HG03378 (cell line): ENCODE data around the gene MLLT10.
"Not testable (repeated sequence)": the region's sequence is repeated elsewhere in the genome, so short reads cannot be mapped to it uniquely, and the experiment has no call there.

Experiments
- ATAC-seq: cut with Tn5 transposase; IDR thresholded peaks from one replicate; pipeline ENCODE4 v1.9.1; 2021; ENCODE audit warnings: mild to moderate bottlenecking, moderate library complexity; ENCODE audit not compliant: unreplicated experiment

MLLT10 gene

DNA sequence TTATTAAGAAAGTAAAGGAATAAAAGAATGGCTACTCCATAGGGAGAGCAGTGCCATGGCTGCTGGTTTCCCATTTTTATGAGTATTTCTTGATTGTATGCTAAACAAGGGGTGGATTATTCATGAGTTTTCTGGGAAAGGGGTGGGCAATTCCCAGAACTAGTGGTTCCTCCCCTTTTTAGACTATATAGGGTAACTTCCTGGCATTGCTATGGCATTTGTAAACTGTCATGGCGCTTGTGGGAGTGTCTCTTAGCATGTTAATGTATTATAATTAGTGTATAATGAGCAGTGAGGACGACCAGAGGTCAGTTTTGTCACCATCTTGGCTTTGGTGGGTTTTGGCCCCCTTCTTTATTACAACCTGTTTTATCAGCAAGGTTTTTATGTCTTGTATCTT is 40.5 kb downstream of the MLLT10 start:
- not testable (repeated sequence) for ATAC-seq

DNA sequence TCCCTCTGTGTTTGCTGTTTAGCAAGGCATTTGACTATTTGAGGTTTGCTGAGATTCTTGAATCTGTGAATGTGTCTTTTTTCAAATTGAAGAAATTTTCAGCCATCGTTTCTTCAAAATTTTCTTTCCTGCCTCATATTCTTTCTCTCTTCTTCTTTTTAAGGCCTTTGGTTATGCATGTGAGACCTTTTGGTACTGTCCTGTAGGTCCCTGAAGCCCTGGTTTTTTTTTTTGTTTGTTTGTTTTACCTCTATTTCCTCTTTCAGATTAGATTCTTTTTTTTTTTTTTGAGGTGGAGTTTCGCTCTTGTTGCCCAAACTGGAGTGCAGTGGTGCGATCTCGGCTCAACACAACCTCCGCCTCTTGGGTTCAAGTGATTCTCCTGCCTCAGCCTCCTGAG is 45.3 kb downstream of the MLLT10 start:
- ATAC-seq, result no peak

DNA sequence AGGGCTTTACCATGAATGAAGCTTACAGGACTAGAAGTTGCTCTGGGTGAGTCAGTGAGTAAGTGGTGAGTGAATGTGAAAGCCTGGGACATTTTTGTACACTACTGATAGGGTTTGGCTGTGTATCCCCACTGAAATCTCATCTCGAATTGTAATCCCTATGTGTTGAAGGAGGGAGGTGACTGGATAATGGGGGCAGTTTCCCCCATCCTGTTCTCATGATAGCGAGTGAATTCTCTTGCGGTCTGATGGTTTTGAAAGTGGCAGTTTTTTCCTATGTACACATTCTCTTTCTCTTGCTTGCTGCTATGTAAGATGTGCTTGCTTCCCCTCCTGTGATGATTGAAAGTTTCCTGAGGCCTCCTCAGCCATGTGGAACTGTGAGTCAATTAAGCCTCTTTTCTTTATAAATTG is 47.4 kb downstream of the MLLT10 start:
- ATAC-seq, result peak; percentile 87

DNA sequence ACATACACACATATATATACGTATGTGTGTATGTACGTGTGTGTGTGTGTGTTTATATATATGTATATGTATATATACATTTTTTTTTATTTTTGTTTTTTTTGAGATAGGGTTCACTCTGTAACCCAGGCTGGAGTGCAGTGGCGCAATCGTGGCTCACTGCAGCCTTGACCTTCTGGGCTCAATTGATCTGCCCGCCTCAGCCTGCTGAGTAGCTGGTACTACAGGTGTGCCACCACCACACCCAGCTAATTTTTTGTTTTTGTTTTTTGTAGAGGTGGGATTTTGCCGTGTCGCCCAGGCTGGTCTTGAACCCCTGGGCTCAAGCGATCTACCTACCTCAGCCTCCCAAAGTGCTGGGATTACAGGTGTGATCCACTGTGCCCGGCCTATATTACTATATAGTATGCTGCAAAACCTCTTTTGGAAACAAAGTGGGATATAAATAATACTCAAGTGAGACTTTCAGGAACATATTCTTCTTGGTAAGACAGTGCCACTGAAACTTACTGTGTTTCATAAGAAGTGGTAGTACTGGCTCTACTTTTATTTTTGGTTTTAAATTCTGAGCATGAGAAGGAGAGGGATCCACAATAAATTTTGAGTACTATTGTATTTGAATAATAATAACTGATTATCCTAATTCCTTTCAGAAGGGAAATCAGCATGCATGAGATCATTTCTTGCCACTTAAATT is 51.0 kb downstream of the MLLT10 start:
- no peak for ATAC-seq

DNA sequence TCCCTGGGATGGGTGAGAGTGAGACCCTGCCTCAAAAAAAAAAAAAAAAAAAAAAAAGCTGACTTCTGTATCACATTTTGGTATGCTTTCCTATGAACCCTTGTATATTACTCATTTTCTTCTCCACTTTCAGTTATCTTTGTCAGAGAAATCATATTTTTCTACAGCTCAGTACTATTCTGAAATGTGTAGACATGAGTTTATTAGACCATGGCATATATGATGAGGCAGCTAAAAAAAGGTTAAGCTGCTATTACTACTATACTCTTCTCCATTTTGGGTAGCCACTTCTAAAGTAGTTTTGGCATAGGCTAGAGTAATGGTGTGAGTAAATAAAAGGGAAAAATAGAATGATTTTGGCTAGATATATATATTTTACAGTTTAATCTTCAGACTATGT is 53.4 kb downstream of the MLLT10 start:
- no peak for ATAC-seq

DNA sequence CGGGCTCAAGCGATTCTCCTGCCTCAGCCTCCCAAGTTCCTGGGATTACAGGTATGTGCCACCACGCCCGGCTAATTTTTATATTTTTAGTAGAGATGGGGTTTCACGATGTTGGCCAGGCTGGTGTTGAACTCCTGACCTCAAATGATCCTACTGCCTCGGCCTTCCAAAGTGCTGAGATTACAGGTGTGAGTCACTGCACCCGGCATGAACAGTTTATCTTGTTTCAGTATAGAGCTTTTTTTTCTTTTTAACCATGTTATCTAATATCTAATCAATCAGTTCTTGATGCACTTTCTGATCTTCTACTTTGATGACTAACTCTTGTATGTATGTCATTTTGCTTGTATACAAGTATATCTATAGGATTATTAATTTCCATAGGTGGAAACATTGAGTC is 54.1 kb downstream of the MLLT10 start:
- ATAC-seq, result not testable (repeated sequence)

DNA sequence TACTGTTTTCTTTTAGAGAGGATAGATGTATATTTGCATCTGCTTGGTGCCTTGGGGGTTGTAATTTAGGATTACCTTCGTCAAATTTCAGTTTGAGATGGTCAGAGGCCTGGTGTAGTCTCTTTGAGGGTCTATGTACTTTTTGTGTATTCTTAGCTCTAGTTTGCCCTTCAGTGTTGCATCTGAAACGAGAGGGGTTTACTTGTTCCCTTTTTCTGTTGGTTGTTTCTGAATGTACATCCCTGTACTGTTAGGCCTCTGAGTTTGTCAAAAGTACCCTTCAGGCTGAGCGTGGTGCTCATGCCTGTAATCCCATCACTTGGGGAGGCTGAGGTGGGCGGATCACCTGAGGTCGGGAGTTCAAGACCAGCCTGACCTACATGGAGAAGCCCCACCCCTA is 60.0 kb downstream of the MLLT10 start:
- ATAC-seq, result no peak

DNA sequence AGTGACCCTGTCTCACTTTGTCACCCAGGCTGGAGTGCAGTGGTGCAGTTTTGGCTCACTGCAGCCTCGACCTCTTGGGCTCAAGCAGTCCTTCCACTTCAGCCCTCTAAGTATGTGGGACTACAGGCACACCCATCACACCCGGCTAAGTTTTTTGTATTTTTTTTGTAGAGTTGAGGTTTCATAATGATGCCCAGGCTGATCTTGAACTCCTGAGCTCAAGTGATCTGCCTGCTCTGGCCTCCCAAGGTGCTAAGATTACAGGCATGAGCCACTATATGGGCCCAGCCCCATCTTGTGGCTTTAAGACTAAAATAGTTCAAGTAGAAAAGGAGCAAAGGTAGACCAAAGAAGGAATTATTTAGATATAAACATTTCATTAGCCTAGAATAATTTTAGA is 65.5 kb downstream of the MLLT10 start:
- ATAC-seq, result no peak

DNA sequence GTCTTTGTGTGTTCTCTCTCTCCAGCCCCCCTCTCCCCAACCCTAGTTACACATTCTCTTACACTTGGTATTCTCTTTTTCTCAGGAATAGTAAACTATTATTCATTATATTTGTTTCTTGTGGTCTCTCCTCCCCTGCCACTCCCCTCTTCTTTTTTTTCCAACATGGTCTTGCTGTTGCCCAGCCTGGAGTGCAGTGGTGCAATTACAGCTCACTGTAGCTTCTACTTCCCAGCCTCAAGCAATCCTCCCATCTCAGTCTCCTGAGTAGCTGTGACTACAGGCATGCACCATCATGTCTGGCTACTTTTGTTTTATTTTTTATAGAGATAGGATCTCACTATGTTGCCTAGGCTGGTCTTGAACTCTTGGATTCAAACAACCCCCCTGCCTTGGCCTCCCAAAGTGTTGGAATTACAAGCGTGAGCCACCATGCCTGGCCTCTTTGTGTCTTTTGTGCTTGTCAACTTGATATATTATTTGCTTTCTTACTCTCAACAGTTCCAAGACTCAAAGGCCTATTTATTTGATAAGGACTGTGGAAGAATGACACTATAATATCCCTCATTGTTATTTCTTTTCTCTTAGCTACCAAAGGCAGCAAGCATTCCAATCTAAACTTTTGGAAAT is 66.9 kb downstream of the MLLT10 start:
- ATAC-seq, result no peak

DNA sequence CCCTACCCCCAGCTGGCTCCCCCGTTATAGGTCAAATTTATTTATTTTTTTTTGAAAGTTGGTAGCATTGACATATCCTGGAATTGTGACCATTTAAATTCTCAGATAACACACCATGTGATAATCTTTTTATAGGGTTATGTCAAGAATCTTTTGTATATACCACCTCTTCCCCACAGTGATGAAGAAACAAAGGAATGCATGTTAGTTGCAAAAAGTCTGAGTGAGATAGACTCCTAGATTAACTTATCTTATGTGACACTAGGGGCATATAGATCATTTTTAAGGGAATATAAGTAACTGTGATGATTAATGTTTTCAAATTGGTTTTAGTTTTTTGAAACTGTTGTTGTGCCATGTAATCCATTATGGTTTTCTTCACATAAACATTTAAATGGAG is 68.3 kb downstream of the MLLT10 start:
- ATAC-seq, result no peak

DNA sequence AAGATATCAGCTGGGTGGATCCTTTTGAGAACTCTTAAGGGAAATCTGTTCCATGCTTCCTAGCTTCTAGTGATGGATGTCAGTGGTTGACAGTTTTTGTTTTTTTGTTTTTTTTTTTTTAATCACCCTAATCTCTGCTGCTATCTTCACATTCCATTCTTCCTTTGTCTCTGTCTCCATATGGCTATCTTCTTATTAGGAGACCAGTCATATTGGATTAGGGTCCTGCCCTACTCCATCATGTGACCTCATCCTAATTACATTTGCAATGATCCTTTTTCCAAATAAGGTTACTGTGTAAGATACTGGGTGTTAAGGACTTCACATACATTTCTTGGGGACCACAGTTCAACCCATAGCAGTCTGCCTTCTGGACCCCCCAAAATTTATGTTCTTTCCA is 69.7 kb downstream of the MLLT10 start:
- no peak for ATAC-seq

DNA sequence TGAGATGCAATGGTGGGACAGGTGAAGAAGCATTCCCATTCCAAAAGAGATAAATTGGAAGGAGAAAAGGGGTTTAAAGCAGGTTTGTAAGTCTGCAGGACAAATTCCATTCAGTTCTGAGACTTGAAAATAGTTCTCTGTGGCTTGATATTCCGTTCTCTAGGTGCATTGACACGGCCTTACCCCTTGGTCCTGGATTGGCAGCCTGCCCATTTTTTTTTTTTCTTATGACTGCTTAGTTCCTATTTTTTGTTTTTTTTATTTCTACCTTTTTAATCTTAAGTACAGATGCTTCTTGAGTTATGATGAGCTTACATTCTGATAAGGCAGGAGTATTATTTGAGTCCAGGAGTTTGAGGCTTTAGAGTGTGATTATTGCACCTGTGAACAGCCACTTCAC is 70.6 kb downstream of the MLLT10 start:
- ATAC-seq, result no peak

DNA sequence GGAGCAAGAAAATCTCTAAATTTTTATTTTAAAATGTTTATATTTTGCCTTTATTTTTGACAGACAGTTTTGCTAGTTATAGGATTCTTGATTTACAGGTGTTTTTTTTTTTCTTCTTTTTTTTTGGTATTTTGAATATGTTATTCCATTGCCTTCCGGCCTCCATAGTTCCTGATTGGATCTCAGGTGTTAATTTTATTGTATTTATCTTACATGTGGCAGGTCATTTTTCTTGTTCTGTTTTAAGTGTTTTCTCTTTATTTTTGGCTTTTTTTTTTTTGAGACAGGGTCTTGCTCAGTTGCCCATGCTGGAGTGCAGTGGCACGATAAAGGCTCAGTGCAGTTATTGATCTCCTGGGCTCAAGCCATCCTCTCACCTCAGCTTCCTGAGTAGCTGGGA is 73.9 kb downstream of the MLLT10 start:
- ATAC-seq, result no peak

DNA sequence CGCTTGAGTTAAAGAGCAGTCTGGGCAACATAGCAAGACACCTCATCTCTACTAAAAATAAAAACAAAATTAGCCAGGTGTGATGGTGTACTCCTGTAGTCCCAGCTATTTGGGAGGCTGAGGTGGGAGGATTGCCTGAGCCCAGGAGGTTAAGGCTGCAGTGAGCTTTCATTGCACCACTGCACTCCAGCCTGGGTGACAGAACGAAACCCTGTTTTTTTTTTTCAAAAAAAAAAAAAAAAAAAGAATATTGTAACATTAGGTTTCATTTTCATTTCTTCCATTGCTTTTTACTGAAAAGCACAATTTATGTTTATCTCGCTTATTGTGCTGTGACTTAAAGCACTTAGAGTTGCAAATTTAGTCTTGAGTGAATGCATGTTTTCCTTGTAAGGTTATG is 80.0 kb downstream of the MLLT10 start:
- ATAC-seq, result no peak

DNA sequence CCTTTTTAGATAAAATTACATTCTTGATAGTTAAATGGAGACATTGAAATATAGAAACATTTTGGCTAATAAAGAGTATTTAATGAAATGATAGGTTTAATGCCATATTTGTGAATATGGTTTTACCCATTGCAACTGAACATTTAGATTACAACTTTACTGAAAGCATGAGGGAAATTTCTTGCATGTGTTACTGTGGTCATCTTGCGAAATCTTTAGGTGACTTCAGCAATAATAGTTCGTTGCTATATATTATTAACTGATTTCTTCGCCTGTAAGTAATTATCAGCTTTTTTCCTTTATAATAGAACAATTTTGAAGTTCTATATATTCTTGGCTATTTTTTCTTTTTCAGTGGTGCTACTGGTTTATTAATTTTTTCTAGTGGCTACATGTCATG is 83.2 kb downstream of the MLLT10 start:
- ATAC-seq, result no peak

DNA sequence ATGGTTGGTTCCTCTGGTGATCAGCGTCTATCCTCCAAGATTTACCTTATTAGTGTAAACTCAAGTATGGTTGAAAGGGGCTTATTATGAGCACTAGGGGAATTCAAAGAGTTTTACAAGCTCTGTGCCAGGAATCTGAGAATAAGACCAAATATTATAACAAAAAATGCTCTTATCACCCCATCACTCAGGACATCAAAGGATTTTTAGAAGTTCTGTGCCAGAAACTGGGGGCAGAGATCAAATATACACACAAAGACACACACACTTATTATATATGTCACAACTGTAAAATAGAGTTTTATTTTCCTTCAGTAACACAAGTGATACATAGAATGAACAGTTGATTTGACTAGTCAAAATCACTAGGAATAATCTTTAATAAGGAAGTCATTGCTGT is 89.3 kb downstream of the MLLT10 start:
- no peak for ATAC-seq

DNA sequence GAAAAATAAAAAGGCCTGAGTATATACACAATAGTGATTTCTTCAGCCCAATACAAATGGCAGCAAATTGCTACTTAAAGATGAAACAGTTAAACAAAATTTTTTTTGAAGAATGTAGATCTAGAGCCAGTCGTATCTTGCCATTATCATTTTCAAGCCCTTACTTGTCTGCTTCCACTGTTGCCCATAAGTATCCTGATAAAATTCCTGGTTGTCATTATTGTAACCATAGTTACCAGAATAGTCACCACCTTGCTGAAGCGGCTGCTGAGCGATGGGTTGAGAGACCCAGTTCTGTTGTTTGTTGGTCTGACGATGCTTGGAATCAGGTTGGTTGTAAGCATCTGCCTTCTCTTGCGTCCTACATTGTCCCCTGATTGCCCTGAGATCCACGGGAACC is 90.4 kb downstream of the MLLT10 start:
- ATAC-seq, result not testable (repeated sequence)

DNA sequence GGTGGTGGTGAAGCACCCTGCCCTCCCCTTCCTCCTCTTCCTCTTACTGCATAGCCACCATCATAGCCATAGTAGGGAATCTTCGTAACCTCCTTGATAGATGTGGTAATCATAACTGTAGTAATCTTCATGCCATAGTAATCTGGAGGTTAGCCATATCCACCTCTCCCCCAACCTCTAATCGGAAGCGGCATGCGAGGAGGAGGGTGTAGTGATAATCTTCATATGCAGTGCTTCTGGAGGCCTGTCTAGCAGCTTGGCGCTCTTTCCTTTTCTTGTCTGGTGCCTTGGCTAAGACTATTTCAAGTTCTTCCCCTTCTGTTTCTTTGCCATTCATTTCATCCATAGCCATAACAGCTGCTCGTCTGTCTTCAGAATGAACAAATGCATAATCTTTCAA is 90.9 kb downstream of the MLLT10 start:
- no peak for ATAC-seq

DNA sequence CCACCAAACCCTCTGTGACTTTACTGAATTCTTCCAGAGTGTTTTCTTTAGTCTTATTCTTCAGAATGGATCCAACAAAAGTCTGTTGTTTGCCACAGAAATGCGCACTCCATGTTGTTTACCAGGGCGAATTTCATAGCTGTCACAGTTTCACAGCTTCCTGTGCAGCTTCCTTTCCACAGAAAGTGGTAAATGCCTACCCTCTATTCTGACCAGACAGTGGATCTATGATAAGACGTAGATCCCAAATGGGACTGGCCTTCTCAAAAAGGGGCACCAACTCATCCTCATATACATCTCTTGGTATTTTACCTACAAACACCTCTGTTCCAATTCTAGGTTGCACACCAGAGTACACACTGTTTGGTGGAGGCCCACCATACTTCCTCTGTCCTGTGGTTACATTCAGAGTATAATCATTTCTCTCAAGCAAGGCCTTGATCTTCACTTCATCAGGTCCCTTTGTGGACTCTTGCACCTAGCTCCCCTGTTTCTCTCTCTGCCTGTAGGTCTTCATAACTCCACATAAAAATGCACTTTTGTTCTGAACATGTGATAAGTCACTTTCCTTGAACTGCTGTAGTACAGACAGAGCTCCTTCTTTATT is 91.7 kb downstream of the MLLT10 start:
- no peak for ATAC-seq

DNA sequence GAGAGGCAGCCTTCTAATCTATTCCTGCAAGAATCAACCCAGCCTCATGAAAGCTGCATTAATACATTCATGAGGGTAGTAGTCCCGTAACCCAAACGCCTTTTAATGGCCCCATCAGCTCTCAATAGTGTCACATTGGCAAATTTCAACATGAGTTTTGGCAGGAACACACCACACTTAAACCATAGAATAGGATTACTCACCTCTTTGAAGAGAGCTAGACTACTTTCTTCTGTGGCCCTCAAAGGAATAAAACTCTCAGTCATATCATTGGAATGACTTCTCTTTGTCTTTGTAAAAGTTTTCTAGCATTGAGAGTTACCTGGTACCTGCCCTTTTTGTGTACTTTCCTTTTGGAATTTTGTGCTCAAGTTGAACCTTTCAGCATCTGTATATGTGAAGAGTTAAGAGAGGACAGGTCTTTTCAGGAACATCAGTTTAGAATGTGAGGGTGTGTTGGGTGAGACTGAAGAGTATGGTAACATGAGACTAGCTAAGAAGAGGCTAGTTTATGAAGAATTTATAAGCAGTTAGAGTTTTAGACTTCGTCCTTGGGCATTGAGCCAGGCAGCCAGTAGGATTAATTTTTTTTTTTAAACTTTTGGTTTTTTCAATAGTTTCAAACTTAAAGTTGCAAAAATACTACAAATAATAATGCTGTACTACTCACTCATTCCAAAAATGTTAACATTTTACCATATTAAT is 92.6 kb downstream of the MLLT10 start:
- ATAC-seq, result no peak

DNA sequence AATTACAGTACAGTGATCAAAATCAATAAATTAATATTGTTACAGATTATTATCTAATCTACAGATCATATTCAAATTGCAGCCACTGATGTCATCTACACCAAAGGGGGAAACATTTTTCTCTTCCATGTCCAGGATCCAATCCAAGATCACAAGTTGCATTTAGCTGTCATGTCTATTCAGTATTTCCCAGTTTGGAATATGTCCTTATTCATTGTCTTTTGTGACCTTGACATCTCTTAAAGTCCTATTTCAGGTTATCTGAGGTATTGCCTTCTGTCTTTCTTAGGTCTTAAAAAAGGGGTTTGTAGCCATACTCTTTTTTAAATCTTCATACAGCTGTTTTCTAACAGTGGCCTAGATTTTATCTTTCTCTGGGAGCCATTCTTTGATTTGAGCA is 93.3 kb downstream of the MLLT10 start:
- no peak for ATAC-seq

DNA sequence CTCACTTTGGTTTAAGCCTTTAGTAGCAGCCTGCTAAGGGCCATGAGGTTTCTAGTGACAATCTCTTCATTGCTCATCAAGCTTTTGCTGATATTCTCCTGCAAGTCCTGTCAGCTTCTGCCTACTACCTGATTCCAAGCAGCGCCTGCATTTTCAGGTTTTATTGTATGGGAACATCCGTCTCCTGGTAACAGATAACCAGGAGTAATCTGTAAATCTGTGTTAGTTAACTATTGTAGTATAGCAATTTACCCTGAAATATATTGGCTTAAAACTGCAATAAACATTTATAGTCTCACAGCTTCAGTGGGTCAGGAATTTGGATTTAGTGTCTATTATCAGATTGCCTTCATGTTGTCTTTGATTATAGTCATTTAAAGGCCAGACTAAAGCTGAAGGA is 94.0 kb downstream of the MLLT10 start:
- ATAC-seq, result no peak
